IMR-90 (cell line): ENCODE measurements around the gene RCAN2. TPM values are rescaled to one million over a fixed set of nuclear protein-coding genes. Genes with fewer than 3 reads are reported as not detected.

Experiments used
- ATAC-seq: fragments of 200-7000 bp; cut with Tn5 transposase; 2 replicates; pipeline ENCODE4 v1.9.1; 2020; ENCODE audit warnings: low read depth, mild to moderate bottlenecking, moderate library complexity
- BruUV-seq: library from RNA; stranded (reverse); fragments of 400-500 nt; replicated peaks from 2 replicates; lab custom pipeline; 2021; lab: Mats Ljungman, UMichigan
- CTCF ChIA-PET: fragments of 300-600 bp; formaldehyde crosslinking; extraction: SDS; loops from one replicate; lab custom pipeline; 2021; ENCODE audit warnings: antibody characterized with exemption; lab: Yijun Ruan, JAX
- POLR2A ChIA-PET: fragments of 300-600 bp; sonication (Branson Sonifier 250); formaldehyde crosslinking; loops from one replicate; lab custom pipeline; 2022; ENCODE audit warnings: antibody characterized with exemption; ENCODE audit not compliant: unreplicated experiment; lab: Charles Lee
- DNase-seq: peaks from one replicate; pipeline ENCODE4 v3.0.0; 2013
- H2AFZ ChIP-seq: replicated peaks from 2 replicates; pipeline ENCODE3; 2013; ENCODE audit warnings: low read length, mild to moderate bottlenecking; ENCODE audit not compliant: poor library complexity
- H2AK5ac ChIP-seq: 2 replicates; pipeline ENCODE4 v1.6.1; 2013; ENCODE audit warnings: low read depth, low read length, inconsistent platforms
- H2AK9ac ChIP-seq: replicated peaks from 2 replicates; pipeline ENCODE3; 2013; ENCODE audit warnings: mild to moderate bottlenecking, low read depth, low read length, moderate library complexity; ENCODE audit not compliant: poor library complexity
- H2BK120ac ChIP-seq: 2 replicates; pipeline ENCODE4 v1.6.1; 2013; ENCODE audit warnings: low read depth, low read length, inconsistent platforms
- H2BK15ac ChIP-seq: 3 replicates; pipeline ENCODE4 v1.6.1; 2013; ENCODE audit warnings: low read depth, low read length, inconsistent platforms
- H2BK20ac ChIP-seq: 2 replicates; pipeline ENCODE4 v1.6.1; 2013; ENCODE audit warnings: low read depth, mild to moderate bottlenecking, inconsistent platforms, low read length, moderate library complexity
- H2BK5ac ChIP-seq: 2 replicates; pipeline ENCODE4 v1.6.1; 2013; ENCODE audit warnings: mild to moderate bottlenecking, low read depth, low read length, inconsistent platforms; ENCODE audit not compliant: poor library complexity, severe bottlenecking
- H3K14ac ChIP-seq: replicated peaks from 2 replicates; pipeline ENCODE4 v1.6.1; 2013; ENCODE audit warnings: low read depth, low read length, inconsistent platforms
- H3K18ac ChIP-seq: 2 replicates; pipeline ENCODE4 v1.6.1; 2013; ENCODE audit warnings: low read depth, low read length, control low read depth
- H3K23ac ChIP-seq: 2 replicates; pipeline ENCODE4 v1.6.1; 2013; ENCODE audit warnings: low read depth, low read length, inconsistent platforms
- H3K27ac ChIP-seq: 2 replicates; pipeline ENCODE4 v1.5.1; 2013; ENCODE audit warnings: mild to moderate bottlenecking, control low read depth, low read length; ENCODE audit not compliant: insufficient read depth
- H3K27me3 ChIP-seq: 2 replicates; pipeline ENCODE4 v1.6.1; 2013; ENCODE audit warnings: low read length; ENCODE audit not compliant: control insufficient read depth, insufficient read depth
- H3K36me3 ChIP-seq: 2 replicates; pipeline ENCODE4 v1.6.1; 2013; ENCODE audit warnings: low read length, mixed read lengths; ENCODE audit not compliant: control insufficient read depth, insufficient read depth
- H3K4ac ChIP-seq: 2 replicates; pipeline ENCODE4 v1.6.1; 2013; ENCODE audit warnings: low read depth, low read length, inconsistent platforms
- H3K4me1 ChIP-seq: 2 replicates; pipeline ENCODE4 v1.6.1; 2013; ENCODE audit warnings: low read length, mixed read lengths; ENCODE audit not compliant: control insufficient read depth, insufficient read depth
- H3K4me2 ChIP-seq: 2 replicates; pipeline ENCODE4 v1.6.1; 2013; ENCODE audit warnings: low read depth, mild to moderate bottlenecking, control low read depth, low read length, moderate library complexity
- H3K4me3 ChIP-seq: 2 replicates; pipeline ENCODE4 v1.5.1; 2013; ENCODE audit warnings: low read depth, mild to moderate bottlenecking, control low read depth, low read length, moderate library complexity; ENCODE audit not compliant: insufficient read depth
- H3K56ac ChIP-seq: 2 replicates; pipeline ENCODE4 v1.6.1; 2013; ENCODE audit warnings: low read length, inconsistent platforms; ENCODE audit not compliant: insufficient read depth; ENCODE audit errors: extremely low read depth
- H3K79me1 ChIP-seq, 2 experiments: 2 replicates each; pipeline ENCODE4 v1.6.1; 2013; ENCODE audit warnings: low read length in 2 of 2, inconsistent platforms in 1 of 2, low read depth in 1 of 2
- H3K9ac ChIP-seq: 2 replicates; pipeline ENCODE4 v1.6.1; 2013; ENCODE audit warnings: low read depth, low read length, control low read depth
- H3K9me1 ChIP-seq: 2 replicates; pipeline ENCODE4 v1.6.1; 2013; ENCODE audit warnings: low read length, inconsistent platforms; ENCODE audit not compliant: insufficient read depth
- H3K9me3 ChIP-seq: 2 replicates; pipeline ENCODE4 v1.6.1; 2013; ENCODE audit warnings: low read length; ENCODE audit not compliant: control insufficient read depth, insufficient read depth
- H4K20me1 ChIP-seq: 2 replicates; pipeline ENCODE4 v1.6.1; 2013; ENCODE audit warnings: low read length, inconsistent platforms; ENCODE audit not compliant: insufficient read depth
- H4K5ac ChIP-seq: 2 replicates; pipeline ENCODE4 v1.6.1; 2013; ENCODE audit warnings: mild to moderate bottlenecking, low read depth, low read length, control low read depth
- H4K8ac ChIP-seq, 2 experiments: 2 replicates each; pipeline ENCODE4 v1.6.1; 2013; ENCODE audit warnings: low read depth in 2 of 2, low read length in 2 of 2, control low read depth in 1 of 2, inconsistent platforms in 1 of 2
- H4K91ac ChIP-seq: 2 replicates; pipeline ENCODE4 v1.6.1; 2013; ENCODE audit warnings: low read depth, low read length, inconsistent platforms; ENCODE audit not compliant: insufficient read depth
- RFX5 ChIP-seq: IDR thresholded peaks from 2 replicates; pipeline ENCODE4 v1.8.0; 2012; ENCODE audit warnings: low read depth, mild to moderate bottlenecking, low read length, moderate library complexity
- WGBS, 2 experiments: methylation state at CpG; one replicate each; pipeline versions ENCODE4 v1.1.5 to v1.1.7; 2013; ENCODE audit warnings: missing lambda C conversion rate in 2 of 2; ENCODE audit not compliant: insufficient read length in 1 of 2; ENCODE audit errors: extremely low coverage in 2 of 2; 5-methylcytosine and 5-hydroxymethylcytosine counted together
- dilution Hi-C: fragments of 300-500 bp; cut with HindIII; formaldehyde crosslinking; loops from one replicate; pipeline ENCODE4 v1.14.3; 2018; ENCODE audit warnings: low sequenced_read_pairs; ENCODE audit not compliant: unreplicated experiment
- in situ Hi-C: fragments of 300-500 bp; cut with MboI; formaldehyde crosslinking; loops from 3 replicates; pipeline ENCODE4 v1.14.3; 2019; ENCODE audit warnings: low sequenced_read_pairs, inconsistent platforms, mixed read lengths
- intact Hi-C: fragments of 100-400 bp; cut with micrococcal nuclease; formaldehyde crosslinking; loops from 2 replicates; pipeline ENCODE4 v1.10.0; 2022
- polyA plus RNA-seq, 3 experiments: library from polyadenylated mRNA; depleted of rRNA; stranded (reverse); fragments of >200 nt; gene quantifications; 2 replicates each; pipeline ENCODE4 v1.2.3, GENCODE V29; 2012; ENCODE audit warnings: low replicate concordance in 1 of 3
- total RNA-seq: library from RNA; depleted of rRNA; stranded (reverse); fragments of >200 nt; gene quantifications from 2 replicates; pipeline ENCODE4 v1.2.3, GENCODE V29; 2012

RCAN2 gene
- total and polyA plus RNA-seq, 2 of the 4 experiments (the other 2 are of a cell fraction) = 1.3 to 1.8 TPM

GRCh38 chr6:46216879-46217278 lies 274.4 kb downstream of the RCAN2 start:
- in situ Hi-C loops (no loop called here), dilution Hi-C loops (no loop called here), intact Hi-C loops (no loop called here)
- Histone ChIP-seq H3K18ac (no peak overlapping the region), H3K56ac (no peak overlapping the region), H2BK120ac (no peak overlapping the region), H2AK9ac (no peak overlapping the region), H3K9ac (no peak overlapping the region), H3K4ac (no peak overlapping the region), H2AFZ (no peak overlapping the region), H2BK20ac (no peak overlapping the region), H3K27me3 (no peaks in the 10 kb centered on the region), H3K36me3 (no peaks in the 10 kb centered on the region), H3K4me3 (no peak overlapping the region), H2AK5ac (no peak overlapping the region), H2BK15ac (no peak overlapping the region), H4K91ac (no peak overlapping the region), H4K20me1 (no peaks in the 10 kb centered on the region), H3K14ac (no peak overlapping the region), H4K8ac (no peak overlapping the region), H4K5ac (no peak overlapping the region), H3K27ac (no peak overlapping the region), H3K4me2 (no peak overlapping the region), H3K4me1 (no peaks in the 10 kb centered on the region), H3K9me1 (no peaks in the 10 kb centered on the region), H3K79me1 (no peaks in the 10 kb centered on the region), H3K23ac (no peak overlapping the region), H3K9me3 (no peaks in the 10 kb centered on the region), H2BK5ac (no peak overlapping the region)
- BruUV-seq = no TSS peak
- ChIA-PET POLR2A (no interaction called here), CTCF (no interaction called here)
- 60% methylated on average over 1 of the region's 2 CpGs; no CpG with 5 or more reads in 1 of the 2 experiments for WGBS, 2 experiments
- ATAC-seq (no peak), DNase-seq (no peak)
- TF ChIP-seq RFX5 = no peak
